HG02938 (cell line): Measurements from ENCODE around the gene NR1I3.
A peak's percentile ranks its signal among the peaks of the same experiment; 100 is the strongest.
"Not testable (repeated sequence)": the region's sequence is repeated elsewhere in the genome, so short reads cannot be mapped to it uniquely, and the experiment has no call there.

ENCODE experiments used
- ATAC-seq: cut with Tn5 transposase; IDR thresholded peaks from one replicate; pipeline ENCODE4 v1.9.1; 2021; ENCODE audit warnings: mild to moderate bottlenecking, moderate library complexity; ENCODE audit not compliant: unreplicated experiment

Gene NR1I3

GRCh38 chr1:161251579-161251978 is 13.6 kb upstream of the NR1I3 start:
- ATAC-seq, result no peak

- no peak for ATAC-seq
Observed at GRCh38 chr1:161250829-161251228, 12.8 kb upstream of the NR1I3 start.

- ATAC-seq, result not testable (repeated sequence)
Observed at GRCh38 chr1:161250100-161250499, 12.1 kb upstream of the NR1I3 start.

GRCh38 chr1:161244888-161245287 is 6.9 kb upstream of the NR1I3 start:
- ATAC-seq, result no peak

GRCh38 chr1:161242313-161242712 is 4.3 kb upstream of the NR1I3 start:
- no peak for ATAC-seq

GRCh38 chr1:161241682-161242081 is 3.7 kb upstream of the NR1I3 start:
- ATAC-seq, result no peak

- ATAC-seq, result no peak
Observed at GRCh38 chr1:161235957-161236775, 1.8 kb downstream of the NR1I3 start.

GRCh38 chr1:161233102-161233501 is 4.9 kb downstream of the NR1I3 start:
- no peak for ATAC-seq

DNA sequence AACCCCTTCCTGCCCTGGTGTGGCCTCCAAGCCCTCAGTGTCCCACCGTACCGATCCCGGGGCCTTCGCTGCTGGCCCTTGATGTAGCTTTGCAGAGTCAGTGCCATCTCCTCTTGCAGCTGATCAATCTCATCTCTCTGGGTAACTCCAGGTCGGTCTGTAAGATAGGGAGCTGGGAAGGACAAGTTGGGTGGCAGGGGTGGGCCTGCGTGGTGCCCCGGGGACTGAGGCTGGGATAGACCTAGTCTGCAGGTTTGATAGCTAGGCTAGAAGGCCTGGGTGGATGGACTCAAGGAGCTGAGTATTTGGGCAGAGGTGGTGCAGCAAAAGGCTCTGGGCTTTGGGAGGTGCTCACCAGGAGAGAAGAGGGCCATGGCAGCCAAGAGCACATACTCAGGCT is 7.2 kb downstream of the NR1I3 start:
- ATAC-seq, result no peak

DNA sequence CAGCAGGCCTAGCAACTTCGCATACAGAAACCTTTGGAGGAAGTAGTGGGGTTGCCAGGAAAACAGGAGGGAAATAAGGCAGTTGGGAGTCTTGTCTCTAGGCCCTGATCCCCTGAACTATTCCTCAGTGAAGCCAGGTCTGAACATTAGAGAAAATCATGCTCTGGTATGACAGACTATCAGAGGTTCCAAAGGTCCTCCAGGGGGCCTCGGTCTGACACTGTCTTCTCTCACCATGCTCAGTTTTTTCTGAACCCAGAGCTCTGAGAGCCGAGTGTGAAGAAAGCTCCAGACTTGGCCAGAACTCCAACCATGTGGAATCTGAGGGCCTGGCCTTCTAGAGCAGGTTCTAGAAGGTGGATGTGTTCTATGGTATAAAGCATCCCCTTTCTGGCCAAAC is 8.1 kb downstream of the NR1I3 start:
- ATAC-seq, result no peak

DNA sequence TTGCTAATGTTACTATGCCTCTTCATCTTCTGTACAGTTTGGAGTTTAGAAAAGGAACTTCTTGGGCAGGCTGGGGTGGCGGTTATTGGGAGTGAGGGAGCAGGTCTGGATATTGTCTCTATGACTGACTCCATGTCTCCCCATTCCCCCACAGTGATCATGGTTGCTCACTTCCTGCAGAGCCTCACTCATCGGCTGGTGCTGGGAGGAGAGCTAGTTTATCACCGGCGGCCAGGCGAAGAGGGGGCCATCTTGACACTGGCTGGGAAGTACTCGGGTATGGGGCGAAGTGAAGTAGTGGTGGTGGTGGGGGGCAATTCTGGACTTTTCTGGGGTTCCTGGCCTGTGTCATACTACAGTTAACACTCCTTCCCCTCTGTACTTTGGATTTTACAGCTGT is 10.0 kb downstream of the NR1I3 start:
- no peak for ATAC-seq

DNA sequence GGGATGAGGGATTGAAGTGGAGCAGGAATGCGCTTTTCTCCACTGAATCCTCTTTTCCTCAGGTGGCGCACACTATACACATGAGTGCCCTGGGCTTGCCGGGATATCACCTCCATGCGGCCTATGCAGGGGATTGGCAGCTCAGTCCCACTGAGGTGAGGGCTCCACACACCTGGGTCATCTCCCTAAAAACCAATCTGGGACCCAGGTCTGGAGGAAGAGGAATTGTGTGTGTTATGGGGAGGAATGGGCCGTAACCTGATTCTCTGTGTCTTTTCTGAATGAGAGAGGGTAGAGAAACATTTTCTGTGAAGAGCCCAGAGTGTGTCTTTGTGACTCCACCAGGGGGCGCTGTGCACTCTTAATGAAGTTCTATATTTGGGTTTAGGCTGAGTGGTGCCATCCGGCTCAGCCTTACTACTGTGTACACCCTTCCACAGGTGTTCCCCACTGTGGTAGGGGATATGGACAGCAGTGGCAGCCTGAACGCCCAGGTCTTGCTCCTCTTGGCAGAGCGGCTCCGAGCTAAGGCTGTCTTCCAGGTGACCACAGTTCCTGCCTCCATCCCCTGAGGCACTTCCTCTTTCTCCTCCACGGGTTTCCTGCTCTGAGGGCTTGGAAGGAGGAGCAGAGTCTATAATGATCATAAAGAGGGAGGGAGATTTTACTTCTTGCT is 10.7 kb downstream of the NR1I3 start:
- ATAC-seq, result peak; percentile 41

DNA sequence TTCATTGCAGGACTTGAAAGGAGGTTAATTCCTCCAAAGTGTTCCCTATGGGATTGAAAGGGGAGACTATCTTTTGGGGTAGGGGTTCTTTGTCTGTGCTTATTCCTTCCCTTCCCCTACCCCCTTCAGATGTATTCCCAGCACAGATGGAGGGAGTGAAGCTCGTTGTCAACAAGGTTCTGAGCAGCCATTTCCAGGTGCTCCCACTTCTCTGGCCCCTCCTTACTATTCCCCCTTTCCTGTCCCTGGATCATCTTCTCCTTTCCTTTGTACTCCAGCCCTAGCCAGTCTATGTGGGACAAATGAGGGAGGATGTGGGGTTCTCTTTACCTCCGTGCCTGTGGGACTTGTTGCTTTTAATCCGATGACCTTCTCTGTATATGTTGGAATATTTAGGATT is 11.2 kb downstream of the NR1I3 start:
- no peak for ATAC-seq

DNA sequence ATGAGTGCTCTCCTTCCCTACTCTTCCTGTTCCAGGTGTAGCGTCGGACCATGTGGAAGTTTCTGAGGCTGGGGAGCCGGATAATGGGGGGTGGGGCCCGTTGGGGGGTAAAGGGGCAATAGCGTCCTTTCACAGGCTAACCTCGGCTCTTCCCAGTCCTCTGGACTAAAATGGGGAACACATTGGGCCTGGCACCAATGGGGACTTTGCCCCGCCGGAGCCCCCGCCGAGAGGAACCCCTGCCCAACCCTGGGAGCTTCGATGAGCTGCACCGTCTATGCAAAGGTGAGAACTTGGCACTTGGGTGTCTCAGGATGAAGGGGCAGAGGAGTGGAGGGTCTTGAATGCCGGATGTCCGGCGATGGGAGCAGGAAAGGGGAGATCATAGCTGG is 11.7 kb downstream of the NR1I3 start:
- ATAC-seq, result no peak

- peak; percentile 94 for ATAC-seq
Observed at GRCh38 chr1:161225534-161226319, 12.3 kb downstream of the NR1I3 start, which contains the start of gene TOMM40L. Gene TOMM40L, plus strand, starts transcription at chr1:161226060. Its CDS starts 430 bp downstream, at chr1:161226490.

DNA sequence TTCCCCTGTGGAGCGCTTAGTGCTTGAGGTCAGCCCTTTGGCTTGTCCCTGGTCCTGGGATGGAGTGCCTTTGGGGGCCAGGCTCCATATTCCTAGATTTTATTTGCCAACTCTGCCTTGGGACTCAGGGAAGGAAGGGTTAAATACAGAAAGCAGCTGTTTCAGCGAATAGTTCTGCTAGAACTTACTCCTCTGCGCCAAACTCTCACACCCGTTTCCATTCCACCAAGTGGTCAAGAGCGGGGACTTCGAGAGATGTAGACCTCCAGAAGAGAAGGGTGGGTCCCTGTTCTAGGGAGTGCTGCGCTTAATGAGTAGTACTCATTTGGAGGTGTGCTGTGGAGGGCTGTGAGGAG is 12.8 kb downstream of the NR1I3 start:
- no peak for ATAC-seq

DNA sequence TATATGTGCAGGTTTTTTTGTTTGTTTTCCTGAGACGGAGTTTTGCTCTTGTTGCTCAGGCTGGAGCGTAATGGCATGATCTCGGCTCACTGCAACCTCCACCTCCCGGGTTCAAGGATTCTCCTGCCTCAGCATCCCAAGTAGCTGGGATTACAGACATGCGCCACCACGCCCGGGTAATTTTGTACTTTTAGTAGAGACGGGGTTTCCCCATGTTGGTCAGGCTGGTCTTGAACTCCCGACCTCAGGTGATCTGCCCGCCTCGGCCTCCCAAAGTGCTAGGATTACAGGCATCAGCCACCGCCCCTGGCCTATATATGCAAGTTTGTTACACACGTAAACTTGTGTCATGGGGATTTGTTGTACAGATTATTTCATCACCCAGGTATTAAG is 13.3 kb downstream of the NR1I3 start:
- ATAC-seq, result not testable (repeated sequence)

- no peak for ATAC-seq
Observed at GRCh38 chr1:161223805-161224694, 14.0 kb downstream of the NR1I3 start.

DNA sequence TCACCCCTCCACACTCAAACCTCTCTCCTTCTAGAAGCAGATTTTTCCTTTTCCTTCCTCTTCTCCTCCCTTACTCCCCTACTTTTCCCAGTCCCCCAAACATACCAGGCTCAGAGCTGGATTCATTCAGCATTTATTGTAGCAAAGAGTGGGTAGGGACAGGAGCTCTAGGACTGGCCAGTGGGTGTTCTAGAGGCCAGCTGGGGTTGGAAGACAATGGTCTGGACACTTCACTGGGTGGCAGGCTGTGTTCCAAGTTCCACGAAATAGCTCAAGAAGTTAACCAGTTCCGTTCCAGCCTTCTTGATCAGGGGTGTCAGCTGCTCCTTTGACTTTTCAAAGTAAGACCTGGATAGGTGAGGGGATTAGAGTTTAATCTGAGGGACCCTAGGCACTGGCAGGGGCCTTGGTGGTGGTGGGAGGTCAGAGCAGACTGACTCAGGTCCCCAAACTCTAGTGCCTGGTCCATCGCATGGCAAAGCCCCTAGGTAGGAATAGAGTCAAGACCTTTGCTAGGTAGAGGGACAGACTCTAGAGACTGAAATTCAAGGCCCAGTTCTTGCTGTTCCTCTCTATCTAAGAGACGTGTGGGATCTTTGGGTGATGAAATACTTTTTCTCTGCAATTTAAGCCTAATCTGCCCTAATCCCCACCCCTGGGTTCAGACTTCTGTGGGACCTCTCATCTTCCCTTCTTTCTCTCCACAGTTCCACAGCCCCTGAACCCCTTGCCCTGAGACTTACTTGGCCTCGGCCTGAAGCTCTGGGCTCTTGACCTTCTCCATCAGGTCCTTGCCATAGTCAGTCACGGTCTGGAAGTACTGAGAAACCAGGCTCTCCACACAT is 15.6 kb downstream of the NR1I3 start:
- no peak for ATAC-seq

GRCh38 chr1:161220002-161220401 is 18.0 kb downstream of the NR1I3 start:
- no peak for ATAC-seq
